A673 (cell line): ENCODE measurements around the gene KIT. TPM values are rescaled to one million over a fixed set of nuclear protein-coding genes. Genes with fewer than 3 reads are reported as not detected.

Experiments
- BruUV-seq: library from RNA; stranded (reverse); fragments of 400-500 nt; replicated peaks from 2 replicates; lab custom pipeline; 2021; lab: Mats Ljungman, UMichigan
- CTCF ChIA-PET: fragments of 300-600 bp; sonication (Branson Sonifier 250); formaldehyde crosslinking; loops from one replicate; lab custom pipeline; 2022; ENCODE audit warnings: antibody characterized with exemption; lab: Charles Lee
- POLR2A ChIA-PET: fragments of 300-600 bp; sonication (Branson Sonifier 250); formaldehyde crosslinking; loops from one replicate; lab custom pipeline; 2022; ENCODE audit warnings: antibody characterized with exemption; ENCODE audit not compliant: low non-redundant PET; lab: Charles Lee
- DNase-seq: peaks from one replicate; pipeline ENCODE4 v3.0.0-alpha.2; 2015; ENCODE audit warnings: low spot score
- H3K27ac ChIP-seq: fragments of 200-600 bp; sonication (generic); 2 replicates; pipeline ENCODE4 v1.5.1; 2016; ENCODE audit warnings: mixed run types, low read depth, mild to moderate bottlenecking, mixed read lengths, antibody characterized with exemption, low read length; ENCODE audit not compliant: poor library complexity, severe bottlenecking
- H3K27me3 ChIP-seq: fragments of 200-600 bp; sonication (generic); replicated peaks from 2 replicates; pipeline ENCODE4 v1.6.1; 2017; ENCODE audit warnings: mixed run types, low read depth, mild to moderate bottlenecking, mixed read lengths, antibody characterized with exemption, low read length; ENCODE audit not compliant: insufficient read depth, poor library complexity
- H3K36me3 ChIP-seq: fragments of 200-600 bp; sonication (generic); 2 replicates; pipeline ENCODE4 v1.6.1; 2016; ENCODE audit warnings: mixed run types, mild to moderate bottlenecking, mixed read lengths, antibody characterized with exemption, low read length; ENCODE audit not compliant: insufficient read depth, poor library complexity, severe bottlenecking
- H3K4me1 ChIP-seq: fragments of 200-600 bp; sonication (generic); 2 replicates; pipeline ENCODE4 v1.6.1; 2017; ENCODE audit warnings: mixed run types, mild to moderate bottlenecking, mixed read lengths, antibody characterized with exemption, low read length; ENCODE audit not compliant: insufficient read depth, poor library complexity, severe bottlenecking
- H3K4me3 ChIP-seq: fragments of 200-600 bp; sonication (generic); 2 replicates; pipeline ENCODE4 v1.5.1; 2016; ENCODE audit warnings: low read depth, mixed run types, mild to moderate bottlenecking, mixed read lengths, low read length; ENCODE audit not compliant: poor library complexity, severe bottlenecking
- H3K9me3 ChIP-seq: fragments of 200-600 bp; sonication (generic); 2 replicates; pipeline ENCODE4 v1.6.1; 2016; ENCODE audit warnings: mixed run types, low read depth, mild to moderate bottlenecking, mixed read lengths, antibody characterized with exemption, low read length; ENCODE audit not compliant: poor library complexity, severe bottlenecking
- EZH2 ChIP-seq: fragments of 200-600 bp; sonication (generic); IDR thresholded peaks from 2 replicates; pipeline ENCODE4 v1.6.1; 2017; ENCODE audit warnings: borderline replicate concordance, low read depth, mild to moderate bottlenecking, mixed read lengths, antibody characterized with exemption, low read length; ENCODE audit not compliant: poor library complexity, severe bottlenecking
- intact Hi-C: fragments of 100-400 bp; cut with micrococcal nuclease; formaldehyde crosslinking; loops from one replicate; pipeline ENCODE4 v1.10.0; 2022; ENCODE audit not compliant: unreplicated experiment
- total RNA-seq: library from RNA; stranded (reverse); gene quantifications from 2 replicates; pipeline ENCODE4 v1.2.3, GENCODE V29; 2021
- TF ChIP-seq, protein P1 (sequence below): fragments of 300-800, 200-600 bp; sonication (generic); conservative IDR thresholded peaks from 2 replicates; pipeline ENCODE4 v1.5.1; 2017; ENCODE audit warnings: low read depth, mild to moderate bottlenecking, antibody characterized with exemption, low read length, moderate library complexity, mixed read lengths

KIT gene
- total RNA-seq, 1 experiment from 2014 or later, result 9.5 TPM

- no peak overlapping the region for H3K4me3 ChIP-seq
- CTCF ChIA-PET, result no interaction called here
- intact Hi-C loops, result no loop called here
- H3K4me1 ChIP-seq, result no peaks in the 10 kb centered on the region
- H3K36me3 ChIP-seq, result no peaks in the 10 kb centered on the region
- H3K9me3 ChIP-seq, result no peaks in the 10 kb centered on the region
- DNase-seq, result no peak
- no peak for TF ChIP-seq EZH2
- TF ChIP-seq, protein P1, sequence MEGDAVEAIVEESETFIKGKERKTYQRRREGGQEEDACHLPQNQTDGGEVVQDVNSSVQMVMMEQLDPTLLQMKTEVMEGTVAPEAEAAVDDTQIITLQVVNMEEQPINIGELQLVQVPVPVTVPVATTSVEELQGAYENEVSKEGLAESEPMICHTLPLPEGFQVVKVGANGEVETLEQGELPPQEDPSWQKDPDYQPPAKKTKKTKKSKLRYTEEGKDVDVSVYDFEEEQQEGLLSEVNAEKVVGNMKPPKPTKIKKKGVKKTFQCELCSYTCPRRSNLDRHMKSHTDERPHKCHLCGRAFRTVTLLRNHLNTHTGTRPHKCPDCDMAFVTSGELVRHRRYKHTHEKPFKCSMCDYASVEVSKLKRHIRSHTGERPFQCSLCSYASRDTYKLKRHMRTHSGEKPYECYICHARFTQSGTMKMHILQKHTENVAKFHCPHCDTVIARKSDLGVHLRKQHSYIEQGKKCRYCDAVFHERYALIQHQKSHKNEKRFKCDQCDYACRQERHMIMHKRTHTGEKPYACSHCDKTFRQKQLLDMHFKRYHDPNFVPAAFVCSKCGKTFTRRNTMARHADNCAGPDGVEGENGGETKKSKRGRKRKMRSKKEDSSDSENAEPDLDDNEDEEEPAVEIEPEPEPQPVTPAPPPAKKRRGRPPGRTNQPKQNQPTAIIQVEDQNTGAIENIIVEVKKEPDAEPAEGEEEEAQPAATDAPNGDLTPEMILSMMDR, result no peak
- no TSS peak for BruUV-seq
- H3K27ac ChIP-seq, result no peak overlapping the region
- POLR2A ChIA-PET, result no interaction called here
- no peaks in the 10 kb centered on the region for H3K27me3 ChIP-seq
Measured at GRCh38 chr4:54730581-54730980, 72.8 kb downstream of the KIT start.

DNA sequence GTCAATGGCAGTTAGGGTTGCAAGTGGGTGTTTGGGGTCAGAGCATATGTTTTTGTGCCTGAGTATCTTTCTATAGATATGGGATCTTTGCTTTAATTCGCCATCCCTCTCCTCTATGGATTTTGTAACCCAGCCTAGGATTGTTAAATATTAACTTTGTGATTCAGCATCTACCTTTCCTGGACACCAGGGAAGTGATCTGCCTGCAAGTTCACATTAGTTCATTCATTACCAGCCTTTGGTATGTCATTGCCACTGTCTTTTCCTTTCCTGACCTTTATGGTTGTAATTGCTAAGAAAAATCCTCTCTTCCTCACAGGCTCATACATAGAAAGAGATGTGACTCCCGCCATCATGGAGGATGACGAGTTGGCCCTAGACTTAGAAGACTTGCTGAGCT, 73.8 kb downstream of the KIT start:
- H3K27ac ChIP-seq, result no peak overlapping the region
- H3K4me1 ChIP-seq, result no peaks in the 10 kb centered on the region
- no peaks in the 10 kb centered on the region for H3K36me3 ChIP-seq
- no TSS peak for BruUV-seq
- TF ChIP-seq, protein P1, result no peak
- TF ChIP-seq EZH2, result no peak
- no peak overlapping the region for H3K4me3 ChIP-seq
- intact Hi-C loops, result no loop called here
- DNase-seq, result no peak
- CTCF ChIA-PET, result no interaction called here
- POLR2A ChIA-PET, result no interaction called here
- no peaks in the 10 kb centered on the region for H3K9me3 ChIP-seq
- H3K27me3 ChIP-seq, result no peaks in the 10 kb centered on the region

- CTCF ChIA-PET, result no interaction called here
- H3K36me3 ChIP-seq, result no peaks in the 10 kb centered on the region
- no peaks in the 10 kb centered on the region for H3K9me3 ChIP-seq
- no peak overlapping the region for H3K27ac ChIP-seq
- BruUV-seq, result no TSS peak
- no peaks in the 10 kb centered on the region for H3K27me3 ChIP-seq
- TF ChIP-seq, protein P1, result no peak
- TF ChIP-seq EZH2, result no peak
- H3K4me3 ChIP-seq, result no peak overlapping the region
- DNase-seq, result no peak
- no peaks in the 10 kb centered on the region for H3K4me1 ChIP-seq
- intact Hi-C loops, result no loop called here
- POLR2A ChIA-PET, result no interaction called here
Measured at GRCh38 chr4:54731976-54732375, 74.2 kb downstream of the KIT start.
